ENCODE data around the gene COG5. TPM values are rescaled to one million over a fixed set of nuclear protein-coding genes. Genes with fewer than 3 reads are reported as not detected.

Gene COG5
- total and polyA plus RNA-seq, 2 experiments from 2014 or later: 15.4 to 36.5 TPM

DNA sequence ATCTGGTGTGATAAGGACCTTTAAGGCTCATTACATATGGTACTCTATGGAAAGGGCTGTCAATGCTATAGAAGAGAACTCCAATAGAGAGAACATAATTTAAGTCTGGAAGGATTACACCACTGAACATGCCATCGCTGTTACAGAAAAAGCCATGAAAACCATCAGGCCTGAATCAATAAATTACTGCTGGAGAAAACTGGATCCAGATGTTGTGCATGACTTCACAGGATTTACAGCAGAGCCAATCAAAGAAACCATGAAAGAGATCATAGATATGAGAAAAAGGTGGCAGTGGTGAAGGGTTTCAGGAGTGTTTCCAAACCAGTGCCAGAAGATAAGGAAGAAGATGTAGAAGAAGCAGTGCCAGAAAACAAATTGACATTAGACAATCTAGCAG, 112.8 kb downstream of the COG5 start:
- Mint-ChIP-seq H3K4me1 (no peaks in the 10 kb centered on the region), H3K9me3 (no peaks in the 10 kb centered on the region), H3K4me3 (no peak overlapping the region), H3K36me3 (ENCODE audit: low read depth) (no peaks in the 10 kb centered on the region), H3K27me3 (ENCODE audit: insufficient read depth, low read depth, poor library complexity) (peaks cover 5% of the 10 kb centered on the region), H3K27ac (no peak overlapping the region)
- no peaks in the 10 kb centered on the region for H3K79me2 ChIP-seq (replicated peaks; ENCODE audit: insufficient read depth)
- H3K4me2 ChIP-seq: no peak overlapping the region
- H3F3A ChIP-seq (replicated peaks; ENCODE audit: low read depth): no peaks in the 10 kb centered on the region
- no peaks in the 10 kb centered on the region for H3K4me1 ChIP-seq (ENCODE audit: insufficient read depth)
- ATAC-seq: no peak
- TF ChIP-seq STAT1 (IDR thresholded peaks at IDR 0.05; ENCODE audit: unreplicated experiment) (no peak), ZNF331 (CRISPR knock-in tag; IDR thresholded peaks at IDR 0.05; ENCODE audit: low read depth) (no peak), CREB1 (CRISPR knock-in tag; IDR thresholded peaks at IDR 0.05; ENCODE audit: low read depth) (no peak), JUNB (IDR thresholded peaks at IDR 0.05; ENCODE audit: unreplicated experiment) (no peak), EZH2phosphoT487 (IDR thresholded peaks at IDR 0.05; ENCODE audit: unreplicated experiment) (no peak), EZH2 (IDR thresholded peaks at IDR 0.05; ENCODE audit: low read depth, unreplicated experiment) (no peak)
- TF ChIP-seq, protein P1, sequence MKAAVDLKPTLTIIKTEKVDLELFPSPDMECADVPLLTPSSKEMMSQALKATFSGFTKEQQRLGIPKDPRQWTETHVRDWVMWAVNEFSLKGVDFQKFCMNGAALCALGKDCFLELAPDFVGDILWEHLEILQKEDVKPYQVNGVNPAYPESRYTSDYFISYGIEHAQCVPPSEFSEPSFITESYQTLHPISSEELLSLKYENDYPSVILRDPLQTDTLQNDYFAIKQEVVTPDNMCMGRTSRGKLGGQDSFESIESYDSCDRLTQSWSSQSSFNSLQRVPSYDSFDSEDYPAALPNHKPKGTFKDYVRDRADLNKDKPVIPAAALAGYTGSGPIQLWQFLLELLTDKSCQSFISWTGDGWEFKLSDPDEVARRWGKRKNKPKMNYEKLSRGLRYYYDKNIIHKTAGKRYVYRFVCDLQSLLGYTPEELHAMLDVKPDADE (IDR thresholded peaks at IDR 0.05): no peak
- TF ChIP-seq, protein P2, sequence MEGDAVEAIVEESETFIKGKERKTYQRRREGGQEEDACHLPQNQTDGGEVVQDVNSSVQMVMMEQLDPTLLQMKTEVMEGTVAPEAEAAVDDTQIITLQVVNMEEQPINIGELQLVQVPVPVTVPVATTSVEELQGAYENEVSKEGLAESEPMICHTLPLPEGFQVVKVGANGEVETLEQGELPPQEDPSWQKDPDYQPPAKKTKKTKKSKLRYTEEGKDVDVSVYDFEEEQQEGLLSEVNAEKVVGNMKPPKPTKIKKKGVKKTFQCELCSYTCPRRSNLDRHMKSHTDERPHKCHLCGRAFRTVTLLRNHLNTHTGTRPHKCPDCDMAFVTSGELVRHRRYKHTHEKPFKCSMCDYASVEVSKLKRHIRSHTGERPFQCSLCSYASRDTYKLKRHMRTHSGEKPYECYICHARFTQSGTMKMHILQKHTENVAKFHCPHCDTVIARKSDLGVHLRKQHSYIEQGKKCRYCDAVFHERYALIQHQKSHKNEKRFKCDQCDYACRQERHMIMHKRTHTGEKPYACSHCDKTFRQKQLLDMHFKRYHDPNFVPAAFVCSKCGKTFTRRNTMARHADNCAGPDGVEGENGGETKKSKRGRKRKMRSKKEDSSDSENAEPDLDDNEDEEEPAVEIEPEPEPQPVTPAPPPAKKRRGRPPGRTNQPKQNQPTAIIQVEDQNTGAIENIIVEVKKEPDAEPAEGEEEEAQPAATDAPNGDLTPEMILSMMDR (conservative IDR thresholded peaks at IDR 0.05; ENCODE audit: low read depth in 2 of 2): no peak
- TF ChIP-seq, protein P3, sequence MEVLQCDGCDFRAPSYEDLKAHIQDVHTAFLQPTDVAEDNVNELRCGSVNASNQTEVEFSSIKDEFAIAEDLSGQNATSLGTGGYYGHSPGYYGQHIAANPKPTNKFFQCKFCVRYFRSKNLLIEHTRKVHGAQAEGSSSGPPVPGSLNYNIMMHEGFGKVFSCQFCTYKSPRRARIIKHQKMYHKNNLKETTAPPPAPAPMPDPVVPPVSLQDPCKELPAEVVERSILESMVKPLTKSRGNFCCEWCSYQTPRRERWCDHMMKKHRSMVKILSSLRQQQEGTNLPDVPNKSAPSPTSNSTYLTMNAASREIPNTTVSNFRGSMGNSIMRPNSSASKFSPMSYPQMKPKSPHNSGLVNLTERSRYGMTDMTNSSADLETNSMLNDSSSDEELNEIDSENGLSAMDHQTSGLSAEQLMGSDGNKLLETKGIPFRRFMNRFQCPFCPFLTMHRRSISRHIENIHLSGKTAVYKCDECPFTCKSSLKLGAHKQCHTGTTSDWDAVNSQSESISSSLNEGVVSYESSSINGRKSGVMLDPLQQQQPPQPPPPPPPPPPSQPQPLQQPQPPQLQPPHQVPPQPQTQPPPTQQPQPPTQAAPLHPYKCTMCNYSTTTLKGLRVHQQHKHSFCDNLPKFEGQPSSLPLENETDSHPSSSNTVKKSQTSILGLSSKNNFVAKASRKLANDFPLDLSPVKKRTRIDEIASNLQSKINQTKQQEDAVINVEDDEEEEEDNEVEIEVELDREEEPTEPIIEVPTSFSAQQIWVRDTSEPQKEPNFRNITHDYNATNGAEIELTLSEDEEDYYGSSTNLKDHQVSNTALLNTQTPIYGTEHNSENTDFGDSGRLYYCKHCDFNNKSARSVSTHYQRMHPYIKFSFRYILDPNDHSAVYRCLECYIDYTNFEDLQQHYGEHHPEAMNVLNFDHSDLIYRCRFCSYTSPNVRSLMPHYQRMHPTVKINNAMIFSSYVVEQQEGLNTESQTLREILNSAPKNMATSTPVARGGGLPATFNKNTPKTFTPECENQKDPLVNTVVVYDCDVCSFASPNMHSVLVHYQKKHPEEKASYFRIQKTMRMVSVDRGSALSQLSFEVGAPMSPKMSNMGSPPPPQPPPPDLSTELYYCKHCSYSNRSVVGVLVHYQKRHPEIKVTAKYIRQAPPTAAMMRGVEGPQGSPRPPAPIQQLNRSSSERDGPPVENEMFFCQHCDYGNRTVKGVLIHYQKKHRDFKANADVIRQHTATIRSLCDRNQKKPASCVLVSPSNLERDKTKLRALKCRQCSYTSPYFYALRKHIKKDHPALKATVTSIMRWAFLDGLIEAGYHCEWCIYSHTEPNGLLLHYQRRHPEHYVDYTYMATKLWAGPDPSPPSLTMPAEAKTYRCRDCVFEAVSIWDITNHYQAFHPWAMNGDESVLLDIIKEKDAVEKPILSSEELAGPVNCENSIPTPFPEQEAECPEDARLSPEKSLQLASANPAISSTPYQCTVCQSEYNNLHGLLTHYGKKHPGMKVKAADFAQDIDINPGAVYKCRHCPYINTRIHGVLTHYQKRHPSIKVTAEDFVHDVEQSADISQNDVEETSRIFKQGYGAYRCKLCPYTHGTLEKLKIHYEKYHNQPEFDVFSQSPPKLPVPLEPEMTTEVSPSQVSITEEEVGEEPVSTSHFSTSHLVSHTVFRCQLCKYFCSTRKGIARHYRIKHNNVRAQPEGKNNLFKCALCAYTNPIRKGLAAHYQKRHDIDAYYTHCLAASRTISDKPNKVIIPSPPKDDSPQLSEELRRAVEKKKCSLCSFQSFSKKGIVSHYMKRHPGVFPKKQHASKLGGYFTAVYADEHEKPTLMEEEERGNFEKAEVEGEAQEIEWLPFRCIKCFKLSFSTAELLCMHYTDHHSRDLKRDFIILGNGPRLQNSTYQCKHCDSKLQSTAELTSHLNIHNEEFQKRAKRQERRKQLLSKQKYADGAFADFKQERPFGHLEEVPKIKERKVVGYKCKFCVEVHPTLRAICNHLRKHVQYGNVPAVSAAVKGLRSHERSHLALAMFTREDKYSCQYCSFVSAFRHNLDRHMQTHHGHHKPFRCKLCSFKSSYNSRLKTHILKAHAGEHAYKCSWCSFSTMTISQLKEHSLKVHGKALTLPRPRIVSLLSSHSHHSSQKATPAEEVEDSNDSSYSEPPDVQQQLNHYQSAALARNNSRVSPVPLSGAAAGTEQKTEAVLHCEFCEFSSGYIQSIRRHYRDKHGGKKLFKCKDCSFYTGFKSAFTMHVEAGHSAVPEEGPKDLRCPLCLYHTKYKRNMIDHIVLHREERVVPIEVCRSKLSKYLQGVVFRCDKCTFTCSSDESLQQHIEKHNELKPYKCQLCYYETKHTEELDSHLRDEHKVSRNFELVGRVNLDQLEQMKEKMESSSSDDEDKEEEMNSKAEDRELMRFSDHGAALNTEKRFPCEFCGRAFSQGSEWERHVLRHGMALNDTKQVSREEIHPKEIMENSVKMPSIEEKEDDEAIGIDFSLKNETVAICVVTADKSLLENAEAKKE (CRISPR knock-in tag; IDR thresholded peaks at IDR 0.05): no peak
- no peaks in the 10 kb centered on the region for H3K27me3 ChIP-seq (ENCODE audit: insufficient read depth)
- H3K4me3 ChIP-seq: no peak overlapping the region
- H3K27ac ChIP-seq (ENCODE audit: low read depth): no peak overlapping the region
- no peak for DNase-seq (ENCODE audit: low spot score)
- no peak overlapping the region for H2AFZ ChIP-seq
- H4K20me1 ChIP-seq (replicated peaks; ENCODE audit: insufficient read depth): no peaks in the 10 kb centered on the region
- H3K36me3 ChIP-seq (ENCODE audit: insufficient read depth): no peaks in the 10 kb centered on the region
- H3K9me2 ChIP-seq (ENCODE audit: insufficient read depth): no peaks in the 10 kb centered on the region
